SH-SY5Y (cell line): ENCODE measurements around the gene GPR137.

Experiments used
- GATA2 ChIP-seq: IDR thresholded peaks from 2 replicates; pipeline ENCODE4 v1.6.1; 2011; ENCODE audit warnings: mild to moderate bottlenecking, low read depth, low read length
- GATA3 ChIP-seq: IDR thresholded peaks from 2 replicates; pipeline ENCODE4 v1.6.1; 2011; ENCODE audit warnings: low read depth, mild to moderate bottlenecking, low read length, moderate library complexity

Gene GPR137

DNA sequence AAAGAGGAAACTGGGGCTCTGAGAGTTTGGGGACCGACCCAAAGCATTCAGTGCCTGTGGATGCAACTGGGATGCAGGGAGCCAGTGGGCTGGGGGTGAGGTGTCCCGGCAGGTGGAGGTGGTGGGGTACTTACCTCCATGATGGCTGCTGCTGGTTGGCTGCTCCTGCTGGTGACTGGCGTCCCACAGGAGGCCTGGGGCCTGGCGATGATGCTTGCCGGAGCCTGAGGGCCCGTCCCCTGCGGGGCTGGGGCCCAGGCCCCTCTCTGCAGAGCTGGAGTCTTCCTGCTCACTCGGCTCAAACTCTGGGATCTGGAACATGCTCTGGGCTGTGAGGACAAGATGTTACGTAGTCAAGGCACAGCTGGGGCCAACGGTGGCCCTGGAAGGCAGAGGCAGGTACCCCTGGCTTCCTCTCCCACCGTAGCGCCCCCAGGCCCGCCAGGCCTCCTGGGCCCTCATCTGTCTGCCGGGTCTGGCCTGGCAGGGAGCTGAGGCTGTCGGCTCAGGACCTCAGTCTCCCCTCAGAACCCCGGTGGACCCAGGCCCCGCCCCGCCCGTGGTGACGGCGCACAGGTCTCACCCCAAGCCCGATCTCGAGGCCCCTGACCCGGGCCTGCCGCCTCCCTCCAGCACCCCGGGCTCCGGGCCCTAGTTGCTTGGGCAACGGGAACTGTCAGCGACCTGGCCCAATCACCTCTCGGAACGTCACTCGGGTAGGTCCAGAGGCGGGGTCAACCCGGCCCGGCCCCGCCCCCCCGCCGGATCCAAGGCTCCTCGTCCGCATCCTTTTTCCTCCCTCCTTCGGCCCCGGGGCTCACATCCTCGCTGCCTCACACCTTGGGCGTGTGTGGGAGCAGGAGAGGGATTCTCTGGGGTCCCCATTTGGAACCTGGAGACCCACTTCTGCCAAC, 1.3 kb upstream of the GPR137 start, which contains the start of gene BAD:
Gene BAD (minus strand): TSS at position 618 of the 914 bp plus-strand sequence. CDS start 297 bp downstream, at position 321.
- TF ChIP-seq GATA3 (no peak), GATA2 (no peak)

- TF ChIP-seq GATA3: no peak
- no peak for TF ChIP-seq GATA2
Observed at GRCh38 chr11:64285885-64286800, 495 bp downstream of the GPR137 start.

DNA sequence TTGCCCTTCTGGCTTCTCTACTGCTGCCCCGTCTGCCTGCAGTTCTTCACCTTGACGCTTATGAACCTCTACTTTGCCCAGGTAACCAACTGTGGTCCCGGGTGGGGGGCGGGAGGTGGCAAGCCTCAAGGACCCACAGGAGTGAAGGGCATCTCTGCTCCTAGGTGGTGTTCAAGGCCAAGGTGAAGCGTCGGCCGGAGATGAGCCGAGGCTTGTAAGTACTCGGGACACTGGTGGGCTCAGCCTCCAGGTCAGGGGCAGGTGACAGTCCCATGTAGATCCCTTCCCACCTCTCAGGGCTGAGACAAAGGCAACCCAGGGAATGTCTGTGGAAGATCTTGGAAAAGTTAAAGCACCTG, 1.1 kb downstream of the GPR137 start:
- no peak for TF ChIP-seq GATA3
- no peak for TF ChIP-seq GATA2

DNA sequence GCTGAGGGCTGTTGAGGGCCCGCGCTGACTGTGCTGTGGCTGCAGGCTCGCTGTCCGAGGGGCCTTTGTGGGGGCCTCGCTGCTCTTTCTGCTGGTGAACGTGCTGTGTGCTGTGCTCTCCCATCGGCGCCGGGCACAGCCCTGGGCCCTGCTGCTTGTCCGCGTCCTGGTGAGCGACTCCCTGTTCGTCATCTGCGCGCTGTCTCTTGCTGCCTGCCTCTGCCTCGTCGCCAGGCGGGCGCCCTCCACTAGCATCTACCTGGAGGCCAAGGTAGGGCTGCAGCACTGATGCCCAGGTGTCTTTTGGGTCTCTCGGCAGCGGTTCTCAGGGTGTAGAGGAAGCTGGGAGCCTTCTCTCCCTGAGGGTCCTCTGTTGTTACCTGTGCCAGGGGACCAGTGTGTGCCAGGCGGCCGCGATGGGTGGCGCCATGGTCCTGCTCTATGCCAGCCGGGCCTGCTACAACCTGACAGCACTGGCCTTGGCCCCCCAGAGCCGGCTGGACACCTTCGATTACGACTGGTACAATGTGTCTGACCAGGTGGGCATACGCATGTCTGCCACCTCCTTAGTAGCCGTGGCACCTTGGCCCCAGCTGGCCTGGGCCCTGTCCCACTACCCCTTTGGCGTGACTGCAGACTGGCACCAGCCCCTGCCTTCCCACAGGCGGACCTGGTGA, 2.2 kb downstream of the GPR137 start:
- TF ChIP-seq GATA2: no peak
- no peak for TF ChIP-seq GATA3

- no peak for TF ChIP-seq GATA2
- no peak for TF ChIP-seq GATA3
Observed at GRCh38 chr11:64288353-64288750, 2.7 kb downstream of the GPR137 start.

DNA sequence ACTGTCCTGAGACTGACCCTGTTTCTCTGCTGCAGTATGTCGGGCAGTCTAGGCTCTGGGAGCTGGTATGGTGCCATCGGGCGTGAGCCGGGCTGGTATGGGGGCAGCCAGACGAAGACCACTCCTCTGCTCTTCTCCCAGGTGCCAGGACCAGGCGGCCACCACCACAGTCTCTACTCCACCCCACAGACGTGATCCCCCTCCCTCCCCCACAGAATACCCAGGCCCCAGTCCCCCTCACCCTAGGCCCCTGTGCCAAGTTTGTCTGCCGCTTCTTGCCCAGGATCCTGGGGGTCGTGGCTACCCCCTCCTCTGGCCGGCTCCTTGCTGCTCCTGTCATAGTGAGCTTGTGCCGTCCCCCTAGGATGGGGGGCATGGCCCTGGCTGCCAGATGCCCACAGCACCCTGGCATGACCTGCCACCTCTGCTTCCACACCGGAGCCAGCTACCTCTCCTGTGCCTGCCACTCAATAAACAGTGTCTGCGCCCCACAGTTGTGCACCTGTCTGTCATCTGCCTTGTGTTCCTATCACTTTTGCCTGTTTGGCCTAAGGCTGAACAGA, 3.4 kb downstream of the GPR137 start:
- TF ChIP-seq GATA3 (no peak), GATA2 (no peak)

GRCh38 chr11:64290352-64291261, 5.0 kb downstream of the GPR137 start:
- TF ChIP-seq GATA2 (no peak), GATA3 (no peak)

- no peak for TF ChIP-seq GATA3
- peak; percentile 60 for TF ChIP-seq GATA2
Observed at GRCh38 chr11:64291262-64291751, 5.7 kb downstream of the GPR137 start, which contains the start of gene KCNK4. KCNK4 (plus strand) TSS chr11:64291302; CDS start chr11:64293019, 1,717 bp downstream.

GRCh38 chr11:64291752-64292459, 6.3 kb downstream of the GPR137 start:
- TF ChIP-seq GATA3 (no peak), GATA2 (no peak)

DNA sequence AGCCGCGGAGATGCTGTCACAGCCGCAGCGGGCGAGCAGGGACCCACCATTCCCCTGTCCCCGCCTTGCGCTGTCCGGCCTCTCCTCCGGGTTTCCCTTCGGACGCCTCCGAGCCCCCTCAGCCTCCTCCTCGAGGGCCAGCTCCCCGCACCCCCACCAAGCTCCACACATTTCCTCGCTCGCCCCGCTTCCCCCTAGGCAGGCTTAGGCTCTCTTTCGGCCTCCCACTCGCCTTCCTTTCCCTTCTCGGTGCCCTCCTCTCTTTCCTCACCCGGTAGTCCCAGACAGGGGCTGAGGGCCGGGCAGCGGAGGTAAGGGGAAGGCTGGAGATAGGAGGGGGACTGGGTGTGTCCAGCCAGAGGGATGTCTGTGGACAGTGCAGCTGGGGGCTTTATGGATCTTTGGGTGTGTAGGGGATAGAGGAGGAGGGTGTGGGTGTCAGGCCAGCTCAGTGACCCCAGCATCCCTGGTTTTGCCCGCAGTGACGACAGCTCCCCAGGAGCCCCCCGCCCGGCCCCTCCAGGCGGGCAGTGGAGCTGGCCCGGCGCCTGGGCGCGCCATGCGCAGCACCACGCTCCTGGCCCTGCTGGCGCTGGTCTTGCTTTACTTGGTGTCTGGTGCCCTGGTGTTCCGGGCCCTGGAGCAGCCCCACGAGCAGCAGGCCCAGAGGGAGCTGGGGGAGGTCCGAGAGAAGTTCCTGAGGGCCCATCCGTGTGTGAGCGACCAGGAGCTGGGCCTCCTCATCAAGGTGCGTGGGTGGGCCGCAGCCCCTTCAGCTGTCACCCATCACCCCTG, 7.0 kb downstream of the GPR137 start:
- no peak for TF ChIP-seq GATA2
- no peak for TF ChIP-seq GATA3

DNA sequence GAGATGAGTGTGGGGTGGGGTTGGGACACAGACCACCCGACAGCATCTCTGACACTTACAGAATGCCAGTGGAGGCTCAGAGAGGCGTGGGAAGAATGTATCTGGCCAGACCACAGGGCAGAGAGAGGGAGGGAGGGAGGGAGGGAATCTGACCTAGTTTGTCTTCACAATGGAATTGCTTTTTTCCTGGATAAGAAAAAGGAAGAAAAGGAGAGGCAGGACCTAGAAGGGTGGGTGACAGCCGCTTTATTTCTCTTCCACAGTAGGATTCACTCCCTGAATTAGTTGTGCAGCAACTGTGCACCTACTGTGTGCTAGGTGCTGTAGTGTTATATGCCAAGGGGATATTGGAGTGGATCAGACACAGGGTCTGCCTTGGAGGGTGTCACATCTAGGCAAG, 9.1 kb downstream of the GPR137 start:
- TF ChIP-seq GATA2: no peak
- TF ChIP-seq GATA3: no peak
